Measurements from ENCODE around the gene WDR70. TPM values are rescaled to one million over a fixed set of nuclear protein-coding genes. Genes with fewer than 3 reads are reported as not detected.

WDR70 gene
- total and polyA plus RNA-seq, 2 of the 8 experiments (the other 6 are each of a cell fraction or from before 2014, with no cell fraction given) = 10.6 to 37.4 TPM

DNA sequence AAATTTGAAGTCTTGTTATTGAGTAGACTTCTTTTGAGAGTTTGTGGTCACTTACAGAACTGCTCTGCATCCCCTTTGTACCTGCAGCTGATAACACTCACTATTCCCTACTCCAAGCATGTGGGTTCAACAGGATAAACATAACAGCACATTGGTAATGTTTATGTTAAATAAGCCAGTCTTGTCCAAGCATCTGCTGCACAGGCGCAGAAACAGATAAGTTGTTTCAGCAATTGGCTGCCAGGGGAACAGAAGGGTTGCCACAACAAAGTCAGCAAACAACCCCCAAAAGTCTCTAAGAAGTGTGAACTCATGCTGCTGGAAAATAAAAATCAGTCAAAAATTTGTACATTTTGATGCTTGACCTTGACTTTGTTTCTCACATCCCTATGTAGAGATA lies 286.2 kb downstream of the WDR70 start:
- ChIA-PET POLR2A (ENCODE audit: partially characterized antibody) (no interaction called here), CTCF (ENCODE audit: partially characterized antibody) (no interaction called here)
- Histone ChIP-seq H2AFZ (ENCODE audit: low read length) (no peak overlapping the region), H3K27ac (ENCODE audit: low read depth, low read length) (no peak overlapping the region), H2BK15ac (ENCODE audit: low read length) (no peak overlapping the region), H3K36me3 (ENCODE audit: control insufficient read depth in 2 of 4, insufficient read depth in 4 of 4, low read length in 3 of 4) (no peaks in the 10 kb centered on the region), H2BK20ac (ENCODE audit: low read length) (no peak overlapping the region), H3K56ac (replicated peaks; ENCODE audit: insufficient read length, low read depth, low read length) (no peak overlapping the region), H3K9ac (replicated peaks in 1 of 4; ENCODE audit: extremely low read depth in 1 of 4, low read depth in 3 of 4, low read length in 3 of 4) (no peak overlapping the region), H3K27me3 (replicated peaks in 1 of 4; ENCODE audit: control insufficient read depth in 3 of 4, extremely low read depth in 1 of 4, insufficient read depth in 3 of 4, low read length in 3 of 4) (no peaks in the 10 kb centered on the region; a peak in 1 of 7 replicates), H3K4me2 (ENCODE audit: insufficient read depth in 1 of 2, low read depth in 2 of 2, low read length in 2 of 2) (no peak overlapping the region), H2BK120ac (replicated peaks; ENCODE audit: low read depth, low read length) (no peak overlapping the region), H2BK12ac (ENCODE audit: low read depth, low read length) (no peak overlapping the region), H3K23me2 (ENCODE audit: low read depth, low read length) (no peaks in the 10 kb centered on the region), H3K4me1 (replicated peaks in 1 of 4; ENCODE audit: control insufficient read depth in 3 of 4, insufficient read depth in 4 of 4, low read length in 3 of 4) (peaks cover 0 to 10% (median 0%) of the 10 kb centered on the region in 4 experiments; a peak in 1 of 7 replicates), H4K8ac (ENCODE audit: extremely low read depth, insufficient read depth, low read length) (no peak overlapping the region), H2BK5ac (ENCODE audit: low read depth, low read length) (no peak overlapping the region), H3K18ac (ENCODE audit: extremely low read depth, low read length) (no peak overlapping the region), H3K4ac (replicated peaks; ENCODE audit: insufficient read length, low read depth, low read length) (no peak overlapping the region), H2AK5ac (ENCODE audit: low read depth, low read length) (no peak overlapping the region), H3K23ac (ENCODE audit: insufficient read length) (no peak overlapping the region), H3K4me3 (ENCODE audit: extremely low read depth in 1 of 4, insufficient read depth in 2 of 4, low read depth in 3 of 4, low read length in 4 of 4) (no peak overlapping the region), H3K79me1 (ENCODE audit: low read depth, low read length) (no peaks in the 10 kb centered on the region), H4K91ac (replicated peaks; ENCODE audit: insufficient read length, low read length) (no peak overlapping the region), H3K14ac (ENCODE audit: insufficient read length) (no peak overlapping the region), H3K9me3 (ENCODE audit: insufficient read depth in 2 of 2, low read depth in 1 of 2, low read length in 1 of 2) (no peaks in the 10 kb centered on the region), H4K20me1 (replicated peaks in 1 of 2; ENCODE audit: control insufficient read depth in 1 of 2, insufficient read depth in 2 of 2, low read length in 2 of 2) (no peaks in the 10 kb centered on the region), H3K79me2 (ENCODE audit: control insufficient read depth in 1 of 2, insufficient read depth in 2 of 2, low read length in 2 of 2) (no peaks in the 10 kb centered on the region), H4K5ac (ENCODE audit: insufficient read length, low read depth, low read length) (no peak overlapping the region)
- FAIRE-seq (no peak), DNase-seq (ENCODE audit: low read depth in 1 of 2, low spot score in 2 of 2) (no peak)
- TF ChIP-seq RNF2 (IDR thresholded peaks at IDR 0.05; ENCODE audit: borderline replicate concordance, low read depth, low read length, missing control alignments, poor library complexity, severe bottlenecking) (no peak), SP1 (IDR thresholded peaks at IDR 0.05; ENCODE audit: low read depth, low read length) (no peak), BACH1 (IDR thresholded peaks at IDR 0.05; ENCODE audit: low read length) (no peak), HDAC2 (IDR thresholded peaks at IDR 0.05; ENCODE audit: borderline replicate concordance in 1 of 2, low read depth in 2 of 2, low read length in 2 of 2) (no peak), POLR2A (IDR thresholded peaks at IDR 0.05; ENCODE audit: control extremely low read depth in 1 of 2, low read depth in 2 of 2, low read length in 2 of 2) (no peak)
- WGBS, 2 experiments (ENCODE audit: extremely low coverage in 1 of 2, insufficient coverage in 1 of 2, insufficient read length in 1 of 2, insufficient replicate concordance in 2 of 2, low coverage in 1 of 2, low lambda C conversion rate in 2 of 2, missing lambda C conversion rate in 1 of 2) = 88% methylated on average over 1 of the region's 1 CpG; no CpG with 5 or more reads in 1 of the 2 experiments
